Measurements from ENCODE around the gene ST3GAL2.
"Not testable (repeated sequence)": the region's sequence is repeated elsewhere in the genome, so short reads cannot be mapped to it uniquely, and the experiment has no call there.

GRCh38 chr16:70406104-70406503 lies 32.8 kb downstream of the ST3GAL2 start:
- TF ChIP-seq CTCF (conservative IDR thresholded peaks at IDR 0.05 in 1 of 2, IDR thresholded peaks at IDR 0.05 in 1 of 2; ENCODE audit: low read depth in 1 of 2, low read length in 2 of 2); EZH2 (IDR thresholded peaks at IDR 0.05; ENCODE audit: low read length, missing control alignments): not testable (repeated sequence)

Data from fibroblast of lung (primary cell).